ENCODE measurements around the gene C2CD4D. TPM values are rescaled to one million over a fixed set of nuclear protein-coding genes. Genes with fewer than 3 reads are reported as not detected.

Gene C2CD4D
- total RNA-seq, 1 donor from 2014 or later, result not detected

- no peaks in the 10 kb centered on the region for H3K36me3 ChIP-seq (ENCODE audit: control insufficient read depth, insufficient read depth, low read length)
- no peak for TF ChIP-seq CTCF (IDR thresholded peaks at IDR 0.05; ENCODE audit: insufficient read depth, low read length, severe bottlenecking)
- H3K4me3 ChIP-seq (ENCODE audit: low read depth, low read length), result no peak overlapping the region
- no peak for DNase-seq (ENCODE audit: low read depth)
- peaks cover 3% of the 10 kb centered on the region for H3K27me3 ChIP-seq (ENCODE audit: control insufficient read depth, insufficient read depth, low read length)
- FAIRE-seq, result peak; percentile 77
Observed at GRCh38 chr1:151819227-151819835, 20.3 kb downstream of the C2CD4D start.

GRCh38 chr1:151817353-151817730 lies 22.3 kb downstream of the C2CD4D start:
- FAIRE-seq (no peak), DNase-seq (ENCODE audit: low read depth) (no peak)
- TF ChIP-seq CTCF (IDR thresholded peaks at IDR 0.05; ENCODE audit: insufficient read depth, low read length, severe bottlenecking), result no peak
- no peaks in the 10 kb centered on the region for H3K36me3 ChIP-seq (ENCODE audit: control insufficient read depth, insufficient read depth, low read length)
- H3K4me3 ChIP-seq (ENCODE audit: low read depth, low read length), result no peak overlapping the region
- H3K27me3 ChIP-seq (ENCODE audit: control insufficient read depth, insufficient read depth, low read length), result peaks cover 3% of the 10 kb centered on the region

GRCh38 chr1:151816548-151817352 lies 22.9 kb downstream of the C2CD4D start:
- no peaks in the 10 kb centered on the region for H3K36me3 ChIP-seq (ENCODE audit: control insufficient read depth, insufficient read depth, low read length)
- TF ChIP-seq CTCF (IDR thresholded peaks at IDR 0.05; ENCODE audit: insufficient read depth, low read length, severe bottlenecking), result no peak
- no peak overlapping the region for H3K4me3 ChIP-seq (ENCODE audit: low read depth, low read length)
- DNase-seq (ENCODE audit: low read depth) (peak; percentile 47), FAIRE-seq (peak; percentile 40)
- H3K27me3 ChIP-seq (ENCODE audit: control insufficient read depth, insufficient read depth, low read length), result peaks cover 3% of the 10 kb centered on the region

GRCh38 chr1:151815716-151816327 lies 23.8 kb downstream of the C2CD4D start:
- no peak for DNase-seq (ENCODE audit: low read depth)
- TF ChIP-seq CTCF (IDR thresholded peaks at IDR 0.05; ENCODE audit: insufficient read depth, low read length, severe bottlenecking), result no peak
- Histone ChIP-seq H3K36me3 (ENCODE audit: control insufficient read depth, insufficient read depth, low read length) (no peaks in the 10 kb centered on the region), H3K27me3 (ENCODE audit: control insufficient read depth, insufficient read depth, low read length) (peaks cover 3% of the 10 kb centered on the region), H3K4me3 (ENCODE audit: low read depth, low read length) (no peak overlapping the region)
- FAIRE-seq, result no peak

GRCh38 chr1:151814971-151815545 lies 24.6 kb downstream of the C2CD4D start:
- Histone ChIP-seq H3K36me3 (ENCODE audit: control insufficient read depth, insufficient read depth, low read length) (no peaks in the 10 kb centered on the region), H3K4me3 (ENCODE audit: low read depth, low read length) (no peak overlapping the region), H3K27me3 (ENCODE audit: control insufficient read depth, insufficient read depth, low read length) (peaks cover 3% of the 10 kb centered on the region)
- DNase-seq (ENCODE audit: low read depth) (no peak), FAIRE-seq (no peak)
- no peak for TF ChIP-seq CTCF (IDR thresholded peaks at IDR 0.05; ENCODE audit: insufficient read depth, low read length, severe bottlenecking)

All from bronchial epithelial cell (primary cell).